K562 treated with DMSO at 1 percent for 48 hours (cell line): ENCODE data around the gene RTN4. TPM values are rescaled to one million over a fixed set of nuclear protein-coding genes. Genes with fewer than 3 reads are reported as not detected.

ENCODE experiments used
- total RNA-seq: library from RNA; unstranded; fragments of 300-600 nt; gene quantifications from 2 replicates; pipeline ENCODE4 v1.2.3, GENCODE V29; 2022; ENCODE audit warnings: low replicate concordance; ENCODE audit errors: extremely low read depth

RTN4 gene
- 362 TPM in 1 of 2 replicates, not detected in the other for total RNA-seq

DNA sequence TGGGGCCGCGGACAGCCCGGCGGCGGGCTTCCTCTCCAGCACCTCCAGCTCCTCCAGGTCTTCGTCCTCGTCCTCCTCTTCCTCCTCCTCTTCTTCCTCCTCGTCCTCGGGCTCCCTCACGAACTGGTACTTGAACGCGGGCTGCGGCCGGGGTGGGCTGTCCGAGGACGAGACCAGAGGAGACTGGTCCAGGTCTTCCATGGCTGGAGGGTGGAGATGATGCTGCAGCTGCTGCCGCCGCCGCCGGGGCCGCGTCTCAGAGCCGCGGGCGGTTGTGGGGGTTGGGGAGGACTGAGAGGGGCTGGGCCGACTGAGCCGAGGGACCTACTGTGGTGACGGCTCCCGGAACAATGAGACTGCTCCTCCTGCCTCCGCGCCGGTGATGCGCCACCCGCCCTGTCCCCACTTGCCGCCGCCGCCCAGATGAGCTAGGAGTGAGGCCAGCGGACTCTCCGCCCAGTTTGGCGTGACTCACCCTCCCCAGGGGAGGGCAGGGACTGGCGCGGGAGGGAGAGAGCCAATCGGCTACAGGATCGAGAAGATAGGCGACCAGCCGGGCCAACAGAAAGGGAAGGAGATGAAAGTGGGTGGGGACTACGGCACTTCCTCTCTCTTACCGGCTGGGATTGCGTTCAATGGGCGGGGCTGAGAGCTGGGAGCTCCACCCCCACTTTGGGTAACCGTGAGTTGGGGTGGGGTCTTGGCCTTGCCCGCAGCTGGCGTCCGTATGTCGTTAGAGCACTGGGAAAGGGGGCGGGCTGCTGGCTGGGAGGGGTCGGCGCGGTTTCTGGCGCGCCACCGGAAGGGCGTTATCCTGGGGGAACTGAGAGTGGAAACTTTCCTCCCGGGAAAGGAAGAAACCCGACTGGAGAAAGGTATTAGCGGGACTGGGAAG is at the start of gene RTN4:
Gene RTN4, minus strand, starts transcription at position 352 of the 895 bp plus-strand sequence. Its CDS starts 151 bp downstream, at position 201.

Other genes with a start within 250 kb of the RTN4 start
- gene CLHC1, start 181.8 kb upstream of the RTN4 start, total RNA-seq = not detected in 2 replicates
- not detected in 2 replicates for gene RPS27A, start 182.2 kb upstream of the RTN4 start, total RNA-seq
- gene MTIF2, start 218.8 kb upstream of the RTN4 start, total RNA-seq = not detected in 2 replicates